SHP77 treated with DMSO at 0.1 percent for 48 hours (cell line): ENCODE measurements around the gene MICALL1.
"Not testable (repeated sequence)": the region's sequence is repeated elsewhere in the genome, so short reads cannot be mapped to it uniquely, and the experiment has no call there.

Experiments used
- DNase-seq: peaks from one replicate; lab custom pipeline; 2025; lab: John Stamatoyannopoulos, UW

MICALL1 gene

GRCh38 chr22:37930270-37930951 lies 24.3 kb downstream of the MICALL1 start:
- DNase-seq = peak; percentile 9

- DNase-seq = no peak
Observed at GRCh38 chr22:37930952-37931440, 24.9 kb downstream of the MICALL1 start.

GRCh38 chr22:37931893-37932389 lies 25.8 kb downstream of the MICALL1 start:
- no peak for DNase-seq

- DNase-seq = no peak
Observed at GRCh38 chr22:37932401-37932800, 26.3 kb downstream of the MICALL1 start.

GRCh38 chr22:37932821-37933578 lies 26.9 kb downstream of the MICALL1 start:
- DNase-seq = no peak

- peak; percentile 58 for DNase-seq
Observed at GRCh38 chr22:37933711-37934376, 27.7 kb downstream of the MICALL1 start.

- DNase-seq = no peak
Observed at GRCh38 chr22:37940698-37941376, 34.7 kb downstream of the MICALL1 start.

- no peak for DNase-seq
Observed at GRCh38 chr22:37942133-37942532, 36.0 kb downstream of the MICALL1 start.

GRCh38 chr22:37943136-37943824 lies 37.2 kb downstream of the MICALL1 start:
- DNase-seq = no peak

- DNase-seq = no peak
Observed at GRCh38 chr22:37943825-37944198, 37.7 kb downstream of the MICALL1 start.

GRCh38 chr22:37944423-37944822 lies 38.3 kb downstream of the MICALL1 start:
- DNase-seq = not testable (repeated sequence)

- DNase-seq = not testable (repeated sequence)
Observed at GRCh38 chr22:37947142-37947795, 41.2 kb downstream of the MICALL1 start.

- no peak for DNase-seq
Observed at GRCh38 chr22:37951305-37951704, 45.2 kb downstream of the MICALL1 start.

GRCh38 chr22:37952629-37953028 lies 46.5 kb downstream of the MICALL1 start:
- DNase-seq = not testable (repeated sequence)

- DNase-seq = peak; percentile 16
Observed at GRCh38 chr22:37953062-37953436, 47.0 kb downstream of the MICALL1 start.

- peak; percentile 85 for DNase-seq
Observed at GRCh38 chr22:37953437-37954179, 47.5 kb downstream of the MICALL1 start, which contains the start of the genes C22orf23 and POLR2F. Gene C22orf23, minus strand, starts transcription at chr22:37953601. Its CDS starts 452 bp downstream, at chr22:37953149. Gene POLR2F, plus strand, starts transcription at chr22:37953699. Its CDS starts 89 bp downstream, at chr22:37953788.

- no peak for DNase-seq
Observed at GRCh38 chr22:37954686-37955085, 48.6 kb downstream of the MICALL1 start.

GRCh38 chr22:37955825-37956397 lies 49.8 kb downstream of the MICALL1 start:
- not testable (repeated sequence) for DNase-seq

- no peak for DNase-seq
Observed at GRCh38 chr22:37957232-37957631, 51.1 kb downstream of the MICALL1 start.
